ENCODE results near the gene GALM.
"Not testable (repeated sequence)": the region's sequence is repeated elsewhere in the genome, so short reads cannot be mapped to it uniquely, and the experiment has no call there.

The GALM gene

DNA sequence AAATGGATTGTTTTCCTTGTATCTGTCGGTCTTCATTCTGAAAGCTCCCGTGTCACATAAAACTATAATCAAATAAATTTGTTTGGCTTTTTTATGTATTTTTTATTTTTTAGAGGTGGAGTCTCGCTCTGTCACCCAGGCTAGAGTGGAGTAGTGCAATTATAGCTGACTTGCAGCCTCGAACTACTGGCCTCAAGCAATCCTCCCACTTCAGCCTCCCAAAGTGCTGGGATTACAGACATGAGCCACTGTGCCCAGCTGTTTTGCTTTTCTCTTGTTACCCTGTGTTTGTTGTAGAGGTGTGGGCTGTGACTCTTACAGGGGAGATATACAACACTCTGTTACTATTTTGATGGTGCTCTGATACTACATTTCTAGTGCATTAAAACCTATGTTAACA, 2.2 kb downstream of the GALM start:
- H3K9me3 ChIP-seq (ENCODE audit: control insufficient read depth, low read depth, low read length) = no peaks in the 10 kb centered on the region
- no peaks in the 10 kb centered on the region for H3K27me3 ChIP-seq (ENCODE audit: control insufficient read depth, insufficient read depth, low read length)
- no peaks in the 10 kb centered on the region for H3K36me3 ChIP-seq (ENCODE audit: control insufficient read depth, low read depth, low read length)
- H3K4me3 ChIP-seq (ENCODE audit: low read length) = no peak overlapping the region
- H3K9ac ChIP-seq (ENCODE audit: low read length) = no peak overlapping the region
- H3K27ac ChIP-seq (ENCODE audit: low read length) = no peak overlapping the region
- H3K4me1 ChIP-seq (ENCODE audit: control insufficient read depth, low read depth, low read length) = peaks cover 18% of the 10 kb centered on the region

DNA sequence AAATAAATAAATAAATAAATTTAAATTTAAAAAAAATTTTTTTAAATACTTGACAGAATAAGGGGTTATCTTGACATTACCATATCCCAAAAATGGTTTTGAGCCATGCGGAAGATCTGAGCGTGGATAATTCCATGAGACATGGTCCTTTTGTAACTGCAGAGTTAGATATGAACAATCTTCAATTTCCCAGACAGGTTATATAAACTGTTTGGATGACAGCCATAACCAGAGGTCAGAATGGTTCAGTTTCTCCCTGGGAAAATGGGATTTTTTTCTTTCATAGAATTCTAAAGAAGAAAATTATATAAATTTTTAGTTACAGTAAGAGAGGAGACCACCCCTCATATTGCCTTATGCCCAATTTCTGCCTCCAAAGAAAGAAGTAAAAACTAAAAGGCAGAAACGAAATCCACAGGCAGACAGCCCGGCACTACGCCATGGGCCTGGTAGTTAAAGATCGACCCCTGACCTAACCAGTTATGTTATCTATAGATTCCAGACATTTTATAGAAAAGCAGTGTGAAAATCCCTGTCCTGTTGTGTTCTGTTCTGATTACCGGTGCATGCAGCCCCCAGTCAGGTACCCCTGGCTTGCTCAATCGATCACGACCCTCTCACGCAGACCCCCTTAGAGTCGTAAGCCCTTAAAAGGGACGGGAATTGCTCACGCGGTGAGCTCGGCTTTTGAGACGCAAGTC, 3.0 kb downstream of the GALM start:
- Histone ChIP-seq H3K9ac (ENCODE audit: low read length) (no peak overlapping the region), H3K4me1 (ENCODE audit: control insufficient read depth, low read depth, low read length) (peaks cover 18% of the 10 kb centered on the region), H3K36me3 (ENCODE audit: control insufficient read depth, low read depth, low read length) (no peaks in the 10 kb centered on the region), H3K9me3 (ENCODE audit: control insufficient read depth, low read depth, low read length) (no peaks in the 10 kb centered on the region), H3K27me3 (ENCODE audit: control insufficient read depth, insufficient read depth, low read length) (no peaks in the 10 kb centered on the region), H3K4me3 (ENCODE audit: low read length) (no peak overlapping the region), H3K27ac (ENCODE audit: low read length) (no peak overlapping the region)

DNA sequence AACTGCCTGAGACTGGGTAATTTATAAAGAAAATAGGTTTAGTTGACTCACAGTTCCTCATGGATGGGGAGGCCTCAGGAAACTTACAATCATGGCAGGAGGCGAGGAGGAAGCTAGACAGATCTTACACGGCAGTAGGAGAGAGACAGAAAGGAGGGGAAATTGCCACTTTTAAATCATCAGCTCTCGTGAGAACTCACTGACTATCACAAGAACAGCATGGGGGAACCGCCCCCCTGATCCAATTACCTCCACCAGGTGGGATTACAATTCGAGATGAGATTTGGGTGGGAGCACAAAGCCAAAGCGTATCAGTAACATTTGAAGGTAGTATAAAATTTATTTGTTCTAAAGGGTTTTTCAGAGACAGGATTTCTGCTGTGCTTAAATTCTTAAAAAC, 5.4 kb downstream of the GALM start:
- Histone ChIP-seq H3K4me3 (ENCODE audit: low read length) (no peak overlapping the region), H3K27me3 (ENCODE audit: control insufficient read depth, insufficient read depth, low read length) (no peaks in the 10 kb centered on the region), H3K27ac (ENCODE audit: low read length) (no peak overlapping the region), H3K9me3 (ENCODE audit: control insufficient read depth, low read depth, low read length) (no peaks in the 10 kb centered on the region), H3K9ac (ENCODE audit: low read length) (no peak overlapping the region), H3K4me1 (ENCODE audit: control insufficient read depth, low read depth, low read length) (peaks cover 18% of the 10 kb centered on the region), H3K36me3 (ENCODE audit: control insufficient read depth, low read depth, low read length) (peaks cover 3% of the 10 kb centered on the region)

DNA sequence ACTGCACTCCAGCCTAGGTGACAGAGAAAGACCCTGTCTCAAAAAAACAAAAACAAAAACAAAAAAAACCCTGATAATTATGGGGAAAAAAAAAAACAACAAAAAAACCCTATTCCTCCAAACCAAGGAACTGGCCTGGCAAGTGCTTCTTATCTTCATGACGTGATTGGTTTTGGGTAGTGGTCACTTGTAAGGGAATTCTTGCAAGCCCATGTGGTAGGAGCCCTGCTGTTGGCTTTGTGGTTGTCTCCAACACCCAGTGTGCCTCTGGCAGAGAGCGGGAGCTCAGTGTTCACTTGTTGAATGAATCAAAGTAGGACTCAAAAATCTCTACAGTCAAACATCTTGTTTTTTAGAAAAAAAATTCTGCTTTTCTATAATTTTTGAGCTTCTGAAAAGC, 6.0 kb downstream of the GALM start:
- H3K27me3 ChIP-seq (ENCODE audit: control insufficient read depth, insufficient read depth, low read length) = no peaks in the 10 kb centered on the region

DNA sequence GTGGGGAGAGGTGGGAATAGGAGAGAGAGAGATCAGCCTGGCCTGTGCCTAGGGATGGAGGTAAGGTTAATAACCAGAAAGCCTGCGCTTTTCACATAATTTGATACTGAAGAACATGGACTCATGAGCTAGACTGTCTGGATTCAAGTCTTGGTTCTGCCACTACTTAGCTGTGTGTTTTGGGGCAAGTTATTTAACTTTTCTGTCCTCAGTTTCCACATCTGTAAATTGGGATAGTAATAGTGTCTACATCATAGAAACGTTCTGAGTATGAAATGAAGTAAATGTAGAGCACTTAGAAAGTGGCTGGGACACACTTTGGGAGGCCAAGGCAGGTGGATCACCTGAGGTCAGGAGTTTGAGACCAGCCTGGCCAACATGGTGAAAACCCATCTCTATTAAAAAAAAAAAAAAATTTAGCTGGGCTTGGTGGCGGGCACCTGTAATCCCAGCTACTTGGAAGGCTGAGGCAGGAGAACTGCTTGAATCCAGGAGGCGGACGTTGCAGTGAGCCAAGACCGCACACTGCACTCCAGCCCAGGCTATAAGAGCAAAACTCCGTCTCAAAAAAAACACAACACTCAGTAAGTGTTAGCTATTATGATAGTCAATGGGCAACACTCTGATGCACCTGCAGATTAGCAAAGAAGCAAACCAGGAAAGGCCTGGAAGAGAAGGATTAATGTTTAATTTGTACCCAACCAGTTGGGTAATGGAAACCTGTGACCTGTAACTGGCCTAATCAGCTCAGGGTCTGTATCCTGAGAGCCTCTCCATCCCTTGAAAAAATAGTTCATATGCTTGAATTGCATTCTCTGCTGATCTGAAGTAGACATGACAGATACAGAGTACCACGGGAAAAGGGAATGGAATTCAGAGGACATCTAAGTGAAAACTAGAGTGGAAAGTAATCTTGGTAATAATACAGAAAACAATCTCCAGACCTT, 6.8 kb downstream of the GALM start:
- Histone ChIP-seq H3K27me3 (ENCODE audit: control insufficient read depth, insufficient read depth, low read length) (no peaks in the 10 kb centered on the region), H3K27ac (ENCODE audit: low read length) (no peak overlapping the region), H3K4me3 (ENCODE audit: low read length) (no peak overlapping the region), H3K36me3 (ENCODE audit: control insufficient read depth, low read depth, low read length) (peaks cover 4% of the 10 kb centered on the region), H3K9ac (ENCODE audit: low read length) (no peak overlapping the region), H3K4me1 (ENCODE audit: control insufficient read depth, low read depth, low read length) (peaks cover 11% of the 10 kb centered on the region), H3K9me3 (ENCODE audit: control insufficient read depth, low read depth, low read length) (no peaks in the 10 kb centered on the region)

More for the DNA sequence above, 6.0 kb downstream of the GALM start:
- no peak overlapping the region for H3K27ac ChIP-seq (ENCODE audit: low read length)
- no peaks in the 10 kb centered on the region for H3K9me3 ChIP-seq (ENCODE audit: control insufficient read depth, low read depth, low read length)
- peaks cover 4% of the 10 kb centered on the region for H3K36me3 ChIP-seq (ENCODE audit: control insufficient read depth, low read depth, low read length)
- peaks cover 12% of the 10 kb centered on the region for H3K4me1 ChIP-seq (ENCODE audit: control insufficient read depth, low read depth, low read length)
- H3K4me3 ChIP-seq (ENCODE audit: low read length) = no peak overlapping the region
- H3K9ac ChIP-seq (ENCODE audit: low read length) = no peak overlapping the region

DNA sequence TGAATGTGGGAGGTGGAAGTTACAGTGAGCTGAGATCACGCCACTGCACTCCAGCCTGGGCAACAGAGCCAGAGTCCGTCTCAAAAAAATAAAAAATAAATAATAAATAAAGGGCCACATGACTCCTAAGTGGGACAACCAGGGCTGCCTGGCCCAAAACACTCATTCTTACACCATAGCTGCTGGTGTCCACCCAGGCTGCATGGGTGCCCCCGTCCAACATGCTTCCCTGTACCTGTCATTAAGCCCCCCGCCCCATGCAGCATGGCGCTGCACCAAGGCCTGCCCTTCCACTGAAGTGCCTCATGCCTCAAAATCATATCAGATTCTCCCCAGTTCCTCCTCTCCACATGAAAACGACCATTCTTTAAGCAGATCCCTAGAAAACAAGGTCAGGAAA, 10.8 kb downstream of the GALM start:
- no peak overlapping the region for H3K4me3 ChIP-seq (ENCODE audit: low read length)
- no peak overlapping the region for H3K27ac ChIP-seq (ENCODE audit: low read length)
- H3K9ac ChIP-seq (ENCODE audit: low read length) = no peak overlapping the region
- no peaks in the 10 kb centered on the region for H3K9me3 ChIP-seq (ENCODE audit: control insufficient read depth, low read depth, low read length)
- peaks cover 10% of the 10 kb centered on the region for H3K36me3 ChIP-seq (ENCODE audit: control insufficient read depth, low read depth, low read length)
- H3K27me3 ChIP-seq (ENCODE audit: control insufficient read depth, insufficient read depth, low read length) = no peaks in the 10 kb centered on the region
- H3K4me1 ChIP-seq (ENCODE audit: control insufficient read depth, low read depth, low read length) = no peaks in the 10 kb centered on the region

DNA sequence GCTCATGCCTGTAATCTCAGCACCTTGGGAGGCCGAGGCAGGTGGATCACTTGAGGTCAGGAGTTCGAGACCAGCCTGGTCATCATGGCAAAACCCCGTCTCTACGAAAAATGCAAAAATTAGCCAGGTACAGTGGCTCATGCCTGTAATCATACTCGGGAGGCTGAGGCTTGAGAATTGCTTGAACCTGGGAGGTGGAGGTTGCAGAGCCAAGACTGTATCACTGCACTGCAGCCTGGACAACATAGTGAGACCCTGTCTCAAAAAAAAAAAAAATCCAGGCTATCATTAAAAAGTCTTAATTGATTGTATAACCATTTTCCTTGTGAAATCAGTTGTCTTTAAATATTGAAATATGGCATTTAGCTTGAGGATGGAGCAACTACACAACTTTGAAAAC, 15.0 kb downstream of the GALM start:
- H3K4me1 ChIP-seq (ENCODE audit: control insufficient read depth, low read depth, low read length); H3K9ac ChIP-seq (ENCODE audit: low read length); H3K27me3 ChIP-seq (ENCODE audit: control insufficient read depth, insufficient read depth, low read length); H3K9me3 ChIP-seq (ENCODE audit: control insufficient read depth, low read depth, low read length); H3K27ac ChIP-seq (ENCODE audit: low read length); H3K4me3 ChIP-seq (ENCODE audit: low read length): not testable (repeated sequence)
- peaks cover 13% of the 10 kb centered on the region for H3K36me3 ChIP-seq (ENCODE audit: control insufficient read depth, low read depth, low read length)

DNA sequence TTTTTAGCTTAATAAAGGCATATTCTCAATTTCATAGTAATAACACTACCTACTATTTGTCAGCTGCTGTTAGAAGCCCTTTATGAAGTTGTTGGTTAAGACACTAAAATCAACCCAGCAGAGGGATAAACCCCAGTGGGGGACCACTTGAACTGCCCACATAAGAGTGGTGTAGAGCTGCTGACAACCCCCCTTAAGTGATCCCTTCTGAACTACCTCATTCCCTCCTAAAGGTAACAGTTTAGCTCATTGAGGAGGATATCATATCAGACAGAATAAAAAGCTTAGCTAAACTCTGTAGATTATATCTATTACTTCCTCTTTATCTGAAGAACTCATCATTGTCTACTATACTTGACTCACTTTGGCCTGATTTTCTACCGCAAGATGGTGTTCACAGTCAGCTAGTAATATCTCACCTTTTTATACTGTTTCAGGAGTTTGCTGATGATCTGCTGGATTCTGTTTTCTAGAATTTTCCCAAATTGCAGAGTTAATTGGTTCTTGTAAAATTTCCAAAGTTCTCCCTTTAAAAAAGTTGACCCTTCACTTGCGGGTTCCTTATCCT, 16.2 kb downstream of the GALM start:
- H3K9ac ChIP-seq (ENCODE audit: low read length) = no peak overlapping the region
- no peak overlapping the region for H3K4me3 ChIP-seq (ENCODE audit: low read length)
- H3K36me3 ChIP-seq (ENCODE audit: control insufficient read depth, low read depth, low read length) = peaks cover 8% of the 10 kb centered on the region
- H3K27me3 ChIP-seq (ENCODE audit: control insufficient read depth, insufficient read depth, low read length) = no peaks in the 10 kb centered on the region
- H3K27ac ChIP-seq (ENCODE audit: low read length) = no peak overlapping the region
- H3K9me3 ChIP-seq (ENCODE audit: control insufficient read depth, low read depth, low read length) = no peaks in the 10 kb centered on the region
- H3K4me1 ChIP-seq (ENCODE audit: control insufficient read depth, low read depth, low read length) = no peaks in the 10 kb centered on the region

DNA sequence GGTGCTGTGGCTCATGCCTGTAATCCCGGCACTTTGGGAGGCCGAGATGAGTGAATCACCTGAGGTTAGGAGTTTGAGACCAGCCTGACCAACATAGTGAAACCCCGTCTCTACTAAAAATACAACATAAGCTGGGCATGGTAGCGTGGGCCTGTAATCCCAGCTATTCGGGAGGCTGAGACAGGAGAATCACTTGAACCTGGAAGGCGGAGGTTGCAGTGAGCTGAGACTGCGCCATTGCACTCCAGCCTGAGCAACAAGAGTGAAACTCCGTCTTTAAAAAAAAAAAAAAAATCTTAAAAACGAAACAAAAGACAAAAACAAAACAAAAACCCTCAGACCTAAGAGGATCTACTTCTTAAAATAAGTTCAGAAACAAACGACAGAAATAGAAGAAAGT, 16.7 kb downstream of the GALM start:
- not testable (repeated sequence) for H3K4me3 ChIP-seq (ENCODE audit: low read length); H3K4me1 ChIP-seq (ENCODE audit: control insufficient read depth, low read depth, low read length)

DNA sequence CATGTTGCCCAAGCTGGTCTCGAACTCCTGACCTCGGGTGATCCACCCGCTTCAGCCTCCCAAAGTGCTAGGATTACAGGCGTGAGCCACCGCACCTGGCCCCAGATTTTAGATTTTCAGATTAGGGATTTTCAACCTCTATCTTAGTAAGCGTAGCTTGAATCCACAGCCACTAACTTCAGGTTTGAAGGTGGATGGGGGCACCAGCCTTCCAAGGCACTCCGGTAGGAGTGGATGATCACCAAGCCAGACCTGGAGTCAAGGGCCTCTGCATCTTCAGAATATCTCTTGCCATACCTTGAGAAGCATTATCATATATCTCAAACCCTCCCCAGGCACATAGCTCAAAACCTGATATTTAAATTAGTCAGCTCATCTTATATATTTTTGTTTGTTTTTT, 17.9 kb downstream of the GALM start:
- Histone ChIP-seq H3K4me3 (ENCODE audit: low read length) (no peak overlapping the region), H3K9me3 (ENCODE audit: control insufficient read depth, low read depth, low read length) (no peaks in the 10 kb centered on the region), H3K36me3 (ENCODE audit: control insufficient read depth, low read depth, low read length) (peaks cover 8% of the 10 kb centered on the region), H3K27ac (ENCODE audit: low read length) (no peak overlapping the region), H3K9ac (ENCODE audit: low read length) (no peak overlapping the region), H3K27me3 (ENCODE audit: control insufficient read depth, insufficient read depth, low read length) (no peaks in the 10 kb centered on the region), H3K4me1 (ENCODE audit: control insufficient read depth, low read depth, low read length) (no peaks in the 10 kb centered on the region)

More for the DNA sequence above, 16.7 kb downstream of the GALM start:
- not testable (repeated sequence) for H3K27me3 ChIP-seq (ENCODE audit: control insufficient read depth, insufficient read depth, low read length); H3K27ac ChIP-seq (ENCODE audit: low read length); H3K36me3 ChIP-seq (ENCODE audit: control insufficient read depth, low read depth, low read length); H3K9me3 ChIP-seq (ENCODE audit: control insufficient read depth, low read depth, low read length); H3K9ac ChIP-seq (ENCODE audit: low read length)

DNA sequence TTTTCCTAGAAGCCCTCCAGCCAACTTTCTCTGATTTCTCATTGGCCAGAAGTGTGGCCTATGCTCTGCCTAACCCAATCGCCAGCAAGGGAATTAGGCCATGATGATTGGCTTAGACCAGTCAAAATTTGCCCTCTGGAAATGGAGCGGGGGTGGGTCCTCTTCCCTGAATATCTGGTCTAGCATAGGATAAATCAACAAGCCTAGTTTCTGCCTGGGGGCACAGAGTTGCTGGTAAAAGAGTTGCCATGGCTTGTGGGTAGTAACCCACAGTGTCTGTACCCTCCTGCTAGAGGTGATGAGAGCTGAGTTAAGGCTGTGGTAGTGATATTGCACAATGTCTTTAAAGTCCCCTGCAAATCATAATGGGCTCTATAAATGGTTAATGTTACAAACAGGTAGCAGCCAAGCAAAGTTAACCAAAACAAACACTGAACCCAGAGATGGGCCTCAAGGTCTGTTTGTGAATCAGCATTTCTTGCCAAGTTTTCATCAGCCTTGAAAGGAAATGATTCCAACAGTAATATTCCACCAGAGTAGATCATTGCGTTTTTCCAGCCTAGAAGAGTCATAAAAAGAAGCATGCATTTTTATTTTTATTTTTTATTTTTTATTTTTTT, 19.3 kb downstream of the GALM start:
- H3K9me3 ChIP-seq (ENCODE audit: control insufficient read depth, low read depth, low read length) = no peaks in the 10 kb centered on the region
- H3K4me1 ChIP-seq (ENCODE audit: control insufficient read depth, low read depth, low read length) = no peaks in the 10 kb centered on the region
- H3K27me3 ChIP-seq (ENCODE audit: control insufficient read depth, insufficient read depth, low read length) = no peaks in the 10 kb centered on the region
- H3K27ac ChIP-seq (ENCODE audit: low read length) = no peak overlapping the region
- peaks cover 8% of the 10 kb centered on the region for H3K36me3 ChIP-seq (ENCODE audit: control insufficient read depth, low read depth, low read length)
- H3K4me3 ChIP-seq (ENCODE audit: low read length) = no peak overlapping the region
- no peak overlapping the region for H3K9ac ChIP-seq (ENCODE audit: low read length)

All from iPS-18a (cell line).